ENCODE measurements around the gene HNRNPUL2. TPM values are rescaled to one million over a fixed set of nuclear protein-coding genes. Genes with fewer than 3 reads are reported as not detected.
"Not testable (repeated sequence)": the region's sequence is repeated elsewhere in the genome, so short reads cannot be mapped to it uniquely, and the experiment has no call there.

The HNRNPUL2 gene
- total RNA-seq, result 43.6 to 53.8 TPM (median 45.6 TPM) in 3 replicates
- long read RNA-seq, partial matches to known transcripts, result 0 of 6 reads
- long read RNA-seq, other reads (novel, unspliced or antisense), result 6 of 6 reads

DNA sequence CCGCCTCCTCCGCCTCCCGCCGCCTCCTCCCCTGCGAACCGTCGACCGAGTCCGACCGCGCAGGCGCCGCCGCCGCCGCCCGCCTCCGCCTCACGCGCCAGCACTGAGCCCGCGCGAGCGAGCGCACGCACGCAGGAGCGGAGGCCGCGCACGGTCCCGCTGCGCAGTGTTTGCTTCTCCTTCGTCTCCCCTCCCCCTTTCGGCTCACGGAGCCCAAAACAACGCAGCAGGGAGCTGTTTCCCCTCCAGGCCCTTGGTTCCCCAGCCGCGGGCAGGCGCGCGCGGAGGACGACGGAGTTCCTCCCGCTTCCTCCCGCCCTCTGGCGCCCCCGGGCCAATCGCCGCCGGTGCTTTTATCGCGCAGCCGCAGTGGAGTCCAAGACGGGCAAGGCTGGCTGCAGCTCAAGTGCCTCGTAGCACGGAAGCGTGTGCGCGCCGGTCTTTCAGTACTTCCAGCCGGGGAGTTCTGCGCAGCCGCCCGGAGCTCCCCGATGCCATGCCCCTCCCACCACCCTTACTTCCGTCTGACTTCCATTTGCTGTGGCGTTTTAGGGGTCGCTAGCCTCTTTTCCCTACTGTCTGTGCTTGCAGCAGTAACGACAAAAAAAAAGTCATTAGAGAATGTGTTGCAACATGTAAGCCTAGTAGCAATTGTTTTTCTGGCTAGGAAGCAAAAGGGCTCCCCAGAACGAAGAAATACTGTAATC, at the start of gene HNRNPUL2:
TSS of gene HNRNPUL2 (minus strand) at position 293 of the 707 bp plus-strand sequence. CDS start 301 bp downstream, outside the sequence.
- Mint-ChIP-seq H3K27ac (ENCODE audit: unreplicated experiment) (peak within 1 kb of the TSS; percentile 98), H3K36me3 (ENCODE audit: low read depth) (peaks cover 15% of the 10 kb centered on the region), H3K4me3 (ENCODE audit: unreplicated experiment) (peak within 1 kb of the TSS; percentile 96), H3K4me1 (ENCODE audit: low read depth) (peaks cover 49% of the 10 kb centered on the region), H3K9me3 (ENCODE audit: low read depth) (no peaks in the 10 kb centered on the region), H3K27me3 (ENCODE audit: low read depth) (no peaks in the 10 kb centered on the region)
- TF ChIP-seq, protein P1, sequence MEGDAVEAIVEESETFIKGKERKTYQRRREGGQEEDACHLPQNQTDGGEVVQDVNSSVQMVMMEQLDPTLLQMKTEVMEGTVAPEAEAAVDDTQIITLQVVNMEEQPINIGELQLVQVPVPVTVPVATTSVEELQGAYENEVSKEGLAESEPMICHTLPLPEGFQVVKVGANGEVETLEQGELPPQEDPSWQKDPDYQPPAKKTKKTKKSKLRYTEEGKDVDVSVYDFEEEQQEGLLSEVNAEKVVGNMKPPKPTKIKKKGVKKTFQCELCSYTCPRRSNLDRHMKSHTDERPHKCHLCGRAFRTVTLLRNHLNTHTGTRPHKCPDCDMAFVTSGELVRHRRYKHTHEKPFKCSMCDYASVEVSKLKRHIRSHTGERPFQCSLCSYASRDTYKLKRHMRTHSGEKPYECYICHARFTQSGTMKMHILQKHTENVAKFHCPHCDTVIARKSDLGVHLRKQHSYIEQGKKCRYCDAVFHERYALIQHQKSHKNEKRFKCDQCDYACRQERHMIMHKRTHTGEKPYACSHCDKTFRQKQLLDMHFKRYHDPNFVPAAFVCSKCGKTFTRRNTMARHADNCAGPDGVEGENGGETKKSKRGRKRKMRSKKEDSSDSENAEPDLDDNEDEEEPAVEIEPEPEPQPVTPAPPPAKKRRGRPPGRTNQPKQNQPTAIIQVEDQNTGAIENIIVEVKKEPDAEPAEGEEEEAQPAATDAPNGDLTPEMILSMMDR (IDR thresholded peaks at IDR 0.05), result peak; percentile 38
- peak; percentile 99 for DNase-seq (ENCODE audit: low spot score)

DNA sequence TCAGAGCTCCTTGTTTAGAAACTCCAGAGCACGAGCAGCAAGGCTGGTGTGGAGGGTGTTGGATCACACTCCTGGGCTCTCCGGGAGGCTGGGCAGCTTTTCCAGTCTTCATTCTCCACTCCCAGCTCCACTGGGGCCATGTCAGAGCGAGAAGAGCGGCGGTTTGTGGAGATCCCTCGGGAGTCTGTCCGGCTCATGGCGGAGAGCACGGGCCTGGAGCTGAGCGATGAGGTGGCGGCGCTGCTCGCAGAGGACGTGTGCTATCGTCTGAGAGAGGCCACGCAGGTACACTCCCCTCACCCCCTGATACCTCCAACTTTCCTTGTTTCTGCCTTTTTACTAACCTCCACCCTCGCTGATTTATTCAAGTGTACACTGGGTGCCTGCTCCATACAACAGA, 48.4 kb upstream of the HNRNPUL2 start:
- no peaks in the 10 kb centered on the region for H3K9me3 Mint-ChIP-seq (ENCODE audit: low read depth)
- no peak overlapping the region for H3K27ac Mint-ChIP-seq (ENCODE audit: unreplicated experiment)
- no peak overlapping the region for H3K4me3 Mint-ChIP-seq (ENCODE audit: unreplicated experiment)
- DNase-seq (ENCODE audit: low spot score), result no peak
- TF ChIP-seq, protein P1 (IDR thresholded peaks at IDR 0.05), result no peak
- no peaks in the 10 kb centered on the region for H3K27me3 Mint-ChIP-seq (ENCODE audit: low read depth)
- peaks cover 16% of the 10 kb centered on the region for H3K36me3 Mint-ChIP-seq (ENCODE audit: low read depth)
- peaks cover 11% of the 10 kb centered on the region for H3K4me1 Mint-ChIP-seq (ENCODE audit: low read depth)

DNA sequence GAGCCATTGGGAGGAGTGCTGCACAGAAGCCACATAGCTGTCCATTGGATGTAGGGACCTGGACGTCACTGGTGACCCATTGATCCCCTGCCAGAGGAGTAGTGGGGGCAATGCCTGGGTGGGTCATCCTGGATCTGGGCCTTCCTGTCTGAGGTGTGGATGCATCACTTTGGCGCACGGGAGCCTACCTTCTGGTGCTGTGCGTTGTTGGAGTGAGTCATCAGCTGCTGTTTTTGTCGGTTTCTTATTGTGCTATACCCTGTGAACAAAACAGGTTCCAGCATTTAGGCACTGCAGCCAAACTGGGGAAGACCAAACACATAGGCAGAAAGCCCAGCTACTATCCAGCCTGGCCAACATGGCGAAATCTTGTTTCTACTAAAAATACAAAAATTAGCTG, 47.1 kb upstream of the HNRNPUL2 start:
- Mint-ChIP-seq H3K27ac (ENCODE audit: unreplicated experiment) (no peak overlapping the region), H3K4me3 (ENCODE audit: unreplicated experiment) (no peak overlapping the region), H3K36me3 (ENCODE audit: low read depth) (peaks cover 16% of the 10 kb centered on the region), H3K9me3 (ENCODE audit: low read depth) (no peaks in the 10 kb centered on the region), H3K4me1 (ENCODE audit: low read depth) (peaks cover 23% of the 10 kb centered on the region), H3K27me3 (ENCODE audit: low read depth) (no peaks in the 10 kb centered on the region)
- DNase-seq (ENCODE audit: low spot score), result no peak
- TF ChIP-seq, protein P1 (IDR thresholded peaks at IDR 0.05), result no peak

DNA sequence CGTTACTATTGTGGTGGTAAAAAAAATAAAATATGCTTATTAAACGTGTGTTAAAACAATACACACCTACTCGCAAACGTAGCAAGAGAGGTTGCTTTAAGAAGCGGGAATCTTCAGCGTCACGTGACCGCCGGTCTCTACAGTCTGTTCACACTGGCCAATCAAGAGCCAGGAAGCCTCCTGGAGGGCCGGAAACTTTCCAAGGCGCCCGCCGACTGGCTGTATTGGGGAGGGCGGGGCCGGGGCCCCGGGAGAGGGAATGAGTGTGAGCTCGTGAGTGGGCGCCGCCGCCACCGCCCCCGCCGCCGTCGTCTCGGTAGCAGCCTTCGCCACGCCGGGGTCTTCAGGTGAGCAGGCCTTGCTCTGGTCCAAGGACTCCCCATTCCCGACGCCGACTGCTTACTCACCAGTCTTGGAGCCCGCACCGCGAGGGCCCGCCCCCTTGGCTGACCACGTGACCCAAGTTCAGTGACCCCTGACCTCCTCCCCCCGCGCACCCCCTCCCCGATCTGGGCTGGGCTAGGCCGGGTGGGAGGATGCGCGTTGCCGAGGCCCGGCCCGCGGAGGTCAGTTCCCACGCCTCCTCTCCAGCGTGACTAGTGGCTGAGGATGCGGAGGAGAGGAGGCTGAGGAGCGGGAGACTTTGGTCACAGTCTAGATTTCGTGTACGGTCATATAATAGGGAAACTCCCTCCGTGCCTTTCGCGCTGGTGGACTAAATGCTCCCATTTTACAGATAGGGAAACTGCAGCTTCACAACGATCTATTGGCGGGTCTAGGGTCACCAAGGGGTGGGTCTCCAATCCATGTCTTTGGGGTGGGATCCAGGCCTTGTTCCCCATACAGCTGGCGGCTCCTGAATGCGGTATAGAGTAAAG, 44.1 kb upstream of the HNRNPUL2 start, which contains the start of gene TAF6L:
TSS of gene TAF6L (plus strand) at position 253 of the 878 bp plus-strand sequence. CDS start 4,388 bp downstream, outside the sequence.
- TF ChIP-seq, protein P1 (IDR thresholded peaks at IDR 0.05), result no peak
- Mint-ChIP-seq H3K36me3 (ENCODE audit: low read depth) (peaks cover 8% of the 10 kb centered on the region), H3K4me3 (ENCODE audit: unreplicated experiment) (peak within 1 kb of the TSS; percentile 86), H3K9me3 (ENCODE audit: low read depth) (no peaks in the 10 kb centered on the region), H3K27me3 (ENCODE audit: low read depth) (no peaks in the 10 kb centered on the region), H3K4me1 (ENCODE audit: low read depth) (peaks cover 23% of the 10 kb centered on the region), H3K27ac (ENCODE audit: unreplicated experiment) (peak within 1 kb of the TSS; percentile 96)
- DNase-seq (ENCODE audit: low spot score), result peak; percentile 99

DNA sequence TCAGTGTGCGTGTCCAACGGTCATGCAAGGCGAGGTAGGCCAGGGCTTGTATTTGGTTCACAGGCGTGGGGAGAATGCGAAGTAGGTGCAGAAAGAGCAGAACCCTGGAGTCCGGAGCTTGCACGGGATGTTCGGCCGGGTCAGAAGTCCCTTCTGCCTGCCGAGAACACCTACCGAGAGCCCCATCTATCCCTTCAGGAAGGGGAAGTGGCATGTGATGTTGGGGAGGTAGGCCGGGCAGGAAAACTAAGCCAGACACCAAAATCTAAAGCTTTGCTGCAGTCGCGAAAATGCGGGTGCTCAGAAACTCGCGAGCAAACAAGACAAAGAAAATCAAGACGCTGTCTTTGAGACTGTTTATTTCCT, 43.5 kb upstream of the HNRNPUL2 start:
- Mint-ChIP-seq H3K4me3 (ENCODE audit: unreplicated experiment) (peak overlapping the region; percentile 86), H3K27me3 (ENCODE audit: low read depth) (no peaks in the 10 kb centered on the region), H3K9me3 (ENCODE audit: low read depth) (no peaks in the 10 kb centered on the region), H3K4me1 (ENCODE audit: low read depth) (peaks cover 23% of the 10 kb centered on the region), H3K36me3 (ENCODE audit: low read depth) (peaks cover 7% of the 10 kb centered on the region), H3K27ac (ENCODE audit: unreplicated experiment) (peak overlapping the region; percentile 96)
- DNase-seq (ENCODE audit: low spot score), result no peak
- TF ChIP-seq, protein P1 (IDR thresholded peaks at IDR 0.05), result no peak

DNA sequence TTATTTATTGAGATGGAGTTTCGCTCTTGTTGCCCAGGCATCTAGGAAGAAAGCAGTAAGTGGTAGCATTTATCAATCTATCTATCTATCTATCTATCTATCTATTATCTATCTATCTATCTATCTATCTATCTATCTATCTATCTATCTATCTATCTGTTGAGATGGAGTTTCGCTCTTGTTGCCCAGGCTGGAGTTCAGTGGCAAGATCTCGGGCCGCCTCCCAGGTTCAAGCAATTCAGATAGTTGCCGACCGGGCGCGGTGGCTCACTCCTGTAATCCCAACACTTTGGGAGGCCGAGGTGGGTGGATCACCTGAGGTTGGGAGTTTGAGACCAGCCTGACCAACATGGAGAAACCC, 33.6 kb upstream of the HNRNPUL2 start:
- peak overlapping the region; percentile 94 for H3K4me3 Mint-ChIP-seq (ENCODE audit: unreplicated experiment)
- H3K27me3 Mint-ChIP-seq (ENCODE audit: low read depth); DNase-seq (ENCODE audit: low spot score); H3K27ac Mint-ChIP-seq (ENCODE audit: unreplicated experiment); H3K9me3 Mint-ChIP-seq (ENCODE audit: low read depth); H3K36me3 Mint-ChIP-seq (ENCODE audit: low read depth): not testable (repeated sequence)
- H3K4me1 Mint-ChIP-seq (ENCODE audit: low read depth), result peaks cover 14% of the 10 kb centered on the region

All from chondrocyte (in vitro differentiated cells).